Measurements from ENCODE around the gene BACH2.

Gene BACH2

DNA sequence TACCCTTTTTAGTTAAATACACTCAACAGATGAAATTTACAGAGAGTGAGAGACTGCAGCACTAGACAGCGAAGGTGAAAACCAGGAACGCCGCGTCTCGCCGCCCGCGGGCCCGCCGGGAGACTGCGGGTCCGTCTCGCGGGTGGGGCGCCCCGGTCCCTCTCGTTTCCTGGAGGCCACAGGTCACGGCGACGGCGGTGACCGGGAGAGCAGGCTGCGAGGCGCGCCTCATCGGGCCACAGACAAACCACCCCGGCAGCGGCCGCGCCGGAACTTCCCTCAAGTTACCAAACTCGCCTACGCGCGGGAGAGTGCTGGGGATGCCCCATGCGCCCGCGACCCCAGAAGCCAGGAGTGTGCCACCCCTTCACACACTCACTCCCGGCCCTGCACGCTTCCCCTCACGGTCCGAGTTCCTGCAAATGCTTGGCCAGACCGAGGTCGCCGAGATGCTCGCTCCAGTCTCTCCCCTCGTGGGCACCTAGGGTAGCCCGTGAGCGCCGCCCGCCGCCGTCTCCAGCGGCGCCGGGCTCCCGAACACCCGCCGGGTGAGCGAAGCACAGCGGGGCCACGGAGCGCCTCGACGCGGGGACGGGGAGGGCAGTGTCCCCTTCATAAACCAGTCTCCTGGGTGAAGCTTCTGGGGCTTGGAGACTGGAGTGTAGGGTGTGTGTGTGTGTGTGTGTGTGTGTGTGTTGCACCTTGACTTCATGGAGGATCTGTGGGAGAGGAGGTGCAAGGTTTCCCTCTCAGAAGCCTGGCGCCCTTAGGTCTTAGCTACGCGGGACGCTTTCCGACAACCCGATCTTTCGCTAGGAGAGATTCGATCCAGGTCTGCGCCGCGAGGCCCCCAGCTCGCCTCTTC lies 1.4 kb downstream of the BACH2 start:
- peak; percentile 42 for DNase-seq (ENCODE audit: low read depth)
- peak overlapping the region; percentile 66 for H3K4me3 ChIP-seq (ENCODE audit: low read depth, low read length)
- TF ChIP-seq, protein P1, sequence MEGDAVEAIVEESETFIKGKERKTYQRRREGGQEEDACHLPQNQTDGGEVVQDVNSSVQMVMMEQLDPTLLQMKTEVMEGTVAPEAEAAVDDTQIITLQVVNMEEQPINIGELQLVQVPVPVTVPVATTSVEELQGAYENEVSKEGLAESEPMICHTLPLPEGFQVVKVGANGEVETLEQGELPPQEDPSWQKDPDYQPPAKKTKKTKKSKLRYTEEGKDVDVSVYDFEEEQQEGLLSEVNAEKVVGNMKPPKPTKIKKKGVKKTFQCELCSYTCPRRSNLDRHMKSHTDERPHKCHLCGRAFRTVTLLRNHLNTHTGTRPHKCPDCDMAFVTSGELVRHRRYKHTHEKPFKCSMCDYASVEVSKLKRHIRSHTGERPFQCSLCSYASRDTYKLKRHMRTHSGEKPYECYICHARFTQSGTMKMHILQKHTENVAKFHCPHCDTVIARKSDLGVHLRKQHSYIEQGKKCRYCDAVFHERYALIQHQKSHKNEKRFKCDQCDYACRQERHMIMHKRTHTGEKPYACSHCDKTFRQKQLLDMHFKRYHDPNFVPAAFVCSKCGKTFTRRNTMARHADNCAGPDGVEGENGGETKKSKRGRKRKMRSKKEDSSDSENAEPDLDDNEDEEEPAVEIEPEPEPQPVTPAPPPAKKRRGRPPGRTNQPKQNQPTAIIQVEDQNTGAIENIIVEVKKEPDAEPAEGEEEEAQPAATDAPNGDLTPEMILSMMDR (conservative IDR thresholded peaks at IDR 0.05; ENCODE audit: low read depth, low read length): peak; percentile 5

- TF ChIP-seq, protein P1 (conservative IDR thresholded peaks at IDR 0.05; ENCODE audit: low read depth, low read length): no peak
- peak overlapping the region; percentile 66 for H3K4me3 ChIP-seq (ENCODE audit: low read depth, low read length)
- DNase-seq (ENCODE audit: low read depth): no peak
Observed at GRCh38 chr6:90294614-90294988, 2.0 kb downstream of the BACH2 start.

- no peak for DNase-seq (ENCODE audit: low read depth)
- no peak overlapping the region for H3K4me3 ChIP-seq (ENCODE audit: low read depth, low read length)
Observed at GRCh38 chr6:90294008-90294511, 2.6 kb downstream of the BACH2 start.

DNA sequence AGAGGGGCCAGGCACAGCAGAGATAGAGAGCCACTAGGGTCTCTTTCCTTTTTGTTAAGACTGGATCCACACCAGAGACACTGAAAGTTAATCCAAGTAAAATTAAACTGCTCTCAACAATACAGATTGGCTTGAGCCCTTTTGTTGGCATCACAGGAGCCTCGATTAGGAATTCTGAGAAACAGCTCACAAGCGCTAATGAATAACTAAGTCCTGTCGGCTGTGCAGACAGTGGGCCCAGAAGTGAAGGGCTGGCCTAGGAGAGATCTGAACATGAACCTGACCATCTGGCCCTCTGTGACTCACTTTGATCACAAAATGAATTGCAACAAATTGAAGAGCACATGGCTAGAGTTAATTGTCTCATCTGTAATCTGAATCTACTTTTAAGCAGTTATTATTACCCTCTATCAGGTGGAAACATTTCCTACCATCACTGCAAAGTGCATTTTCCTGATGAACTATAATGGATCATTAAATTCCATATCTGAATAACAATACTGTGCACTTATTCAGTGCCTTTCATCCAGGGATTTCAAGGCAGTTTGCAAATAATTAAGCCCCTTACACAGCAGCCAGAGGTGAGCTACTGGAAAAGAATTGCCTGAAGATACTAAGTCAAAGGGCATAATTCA lies 3.2 kb downstream of the BACH2 start:
- no peak overlapping the region for H3K4me3 ChIP-seq (ENCODE audit: low read depth, low read length)
- TF ChIP-seq, protein P1 (conservative IDR thresholded peaks at IDR 0.05; ENCODE audit: low read depth, low read length): no peak
- no peak for DNase-seq (ENCODE audit: low read depth)

More at GRCh38 chr6:90294008-90294511, 2.6 kb downstream of the BACH2 start:
- TF ChIP-seq, protein P1 (conservative IDR thresholded peaks at IDR 0.05; ENCODE audit: low read depth, low read length): no peak

GRCh38 chr6:90291565-90291964 lies 5.1 kb downstream of the BACH2 start:
- TF ChIP-seq, protein P1 (conservative IDR thresholded peaks at IDR 0.05; ENCODE audit: low read depth, low read length): no peak
- no peak for DNase-seq (ENCODE audit: low read depth)
- no peak overlapping the region for H3K4me3 ChIP-seq (ENCODE audit: low read depth, low read length)

DNA sequence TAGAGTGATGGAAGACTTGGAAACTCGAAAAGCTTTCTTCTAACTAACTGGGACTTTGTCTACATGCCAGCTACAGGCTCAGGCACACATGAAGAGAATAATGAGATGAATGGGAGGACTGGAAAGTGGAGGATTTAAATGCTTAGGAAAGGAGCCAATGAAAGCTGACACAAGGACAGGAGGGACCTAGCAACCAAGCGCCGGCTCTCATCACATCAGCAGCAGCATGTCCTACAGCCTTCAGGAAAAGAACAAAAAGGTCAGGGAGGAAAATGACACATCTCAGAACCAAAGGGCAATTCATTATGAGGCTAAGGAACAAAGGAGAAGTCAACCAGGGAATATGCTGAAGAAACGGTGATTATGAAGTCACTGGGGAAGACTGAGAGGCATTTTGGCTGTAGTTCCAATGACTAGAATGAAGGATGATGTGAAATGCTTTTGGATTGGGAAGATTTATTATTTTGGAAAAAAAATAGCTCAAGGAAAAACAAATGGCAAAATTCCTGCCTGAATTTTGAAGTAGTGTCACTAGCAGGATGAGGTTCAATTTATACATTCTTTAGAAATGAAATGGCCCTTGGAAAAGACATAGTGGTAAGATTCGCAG lies 5.7 kb downstream of the BACH2 start:
- TF ChIP-seq, protein P1 (conservative IDR thresholded peaks at IDR 0.05; ENCODE audit: low read depth, low read length): no peak
- no peak overlapping the region for H3K4me3 ChIP-seq (ENCODE audit: low read depth, low read length)
- no peak for DNase-seq (ENCODE audit: low read depth)
